ENCODE data around the gene FRY. TPM values are rescaled to one million over a fixed set of nuclear protein-coding genes. Genes with fewer than 3 reads are reported as not detected.
A peak's percentile ranks its signal among the peaks of the same experiment; 100 is the strongest.

The FRY gene
- total RNA-seq, 2 donors from 2014 or later: 32.0 to 45.4 TPM

GRCh38 chr13:32237681-32238080 lies 206.1 kb downstream of the FRY start:
- DNase-seq (no peak), ATAC-seq (no peak)
- no peak overlapping the region for H3K27ac ChIP-seq
- no peaks in the 10 kb centered on the region for H3K4me1 ChIP-seq
- no peaks in the 10 kb centered on the region for H3K27me3 ChIP-seq
- 92 to 97% methylated on average over 5 to 6 of the region's 6 CpGs for WGBS, 2 donors
- TF ChIP-seq CTCF (IDR thresholded peaks at IDR 0.05): no peak
- intact Hi-C loops (cut with DNase I): no loop called here
- H3K9me3 ChIP-seq: no peaks in the 10 kb centered on the region
- H3K36me3 ChIP-seq (replicated peaks in 1 of 2; ENCODE audit: insufficient read depth in 1 of 2, low read depth in 2 of 2): peaks cover 0 to 26% of the 10 kb centered on the region in 2 donors
- H3K4me3 ChIP-seq: no peak overlapping the region

- intact Hi-C loops (cut with DNase I): no loop called here
- H3K27ac ChIP-seq: no peak overlapping the region
- no peak overlapping the region for H3K4me3 ChIP-seq
- no peaks in the 10 kb centered on the region for H3K27me3 ChIP-seq
- H3K36me3 ChIP-seq (replicated peaks in 1 of 2; ENCODE audit: insufficient read depth in 1 of 2, low read depth in 2 of 2): peaks cover 4 to 27% of the 10 kb centered on the region in 2 donors
- no peak for TF ChIP-seq POLR2A (IDR thresholded peaks at IDR 0.05)
- TF ChIP-seq CTCF (IDR thresholded peaks at IDR 0.05): no peak
- DNase-seq (no peak), ATAC-seq (no peak)
- H3K4me1 ChIP-seq: no peaks in the 10 kb centered on the region
- no peaks in the 10 kb centered on the region for H3K9me3 ChIP-seq
- 91 to 95% methylated on average over 5 of the region's 5 CpGs for WGBS, 2 donors
Observed at GRCh38 chr13:32243695-32244094, 212.1 kb downstream of the FRY start.

GRCh38 chr13:32245555-32245954 lies 214.0 kb downstream of the FRY start:
- H3K36me3 ChIP-seq (replicated peaks in 1 of 2; ENCODE audit: insufficient read depth in 1 of 2, low read depth in 2 of 2): peaks cover 4 to 22% of the 10 kb centered on the region in 2 donors
- H3K9me3 ChIP-seq: no peaks in the 10 kb centered on the region
- no peaks in the 10 kb centered on the region for H3K4me1 ChIP-seq
- no peaks in the 10 kb centered on the region for H3K27me3 ChIP-seq
- intact Hi-C loops (cut with DNase I): no loop called here
- ATAC-seq (no peak), DNase-seq (no peak)
- TF ChIP-seq POLR2A (IDR thresholded peaks at IDR 0.05) (no peak), CTCF (IDR thresholded peaks at IDR 0.05) (no peak)
- H3K4me3 ChIP-seq: no peak overlapping the region
- 70 to 75% methylated on average over 5 of the region's 5 CpGs for WGBS, 2 donors
- H3K27ac ChIP-seq: no peak overlapping the region

GRCh38 chr13:32246468-32246867 lies 214.9 kb downstream of the FRY start:
- H3K4me3 ChIP-seq: no peak overlapping the region
- no peaks in the 10 kb centered on the region for H3K9me3 ChIP-seq
- no peak overlapping the region for H3K27ac ChIP-seq
- intact Hi-C loops (cut with DNase I): no loop called here
- H3K4me1 ChIP-seq: no peaks in the 10 kb centered on the region
- TF ChIP-seq CTCF (IDR thresholded peaks at IDR 0.05) (peak; percentile 40 to 61 (median 51)), POLR2A (IDR thresholded peaks at IDR 0.05) (no peak)
- DNase-seq (peak; percentile 48 to 65 (median 54)), ATAC-seq (peak; percentile 76)
- H3K36me3 ChIP-seq (replicated peaks in 1 of 2; ENCODE audit: insufficient read depth in 1 of 2, low read depth in 2 of 2): peaks cover 4 to 16% of the 10 kb centered on the region in 2 donors
- H3K27me3 ChIP-seq: no peaks in the 10 kb centered on the region
- WGBS, 2 donors: 85 to 88% methylated on average over 2 of the region's 2 CpGs

- peaks cover 4% of the 10 kb centered on the region for H3K4me1 ChIP-seq
- intact Hi-C loops (cut with DNase I): no loop called here
- no peak for ATAC-seq
- no peak for TF ChIP-seq POLR2A (IDR thresholded peaks at IDR 0.05)
- no peak for TF ChIP-seq CTCF (IDR thresholded peaks at IDR 0.05)
- no peak overlapping the region for H3K4me3 ChIP-seq
- WGBS, 2 donors: 0% methylated on average over 1 of the region's 1 CpG
- no peaks in the 10 kb centered on the region for H3K9me3 ChIP-seq
- H3K27ac ChIP-seq: no peak overlapping the region
- H3K27me3 ChIP-seq: no peaks in the 10 kb centered on the region
- no peak for DNase-seq
- H3K36me3 ChIP-seq (replicated peaks in 1 of 2; ENCODE audit: insufficient read depth in 1 of 2, low read depth in 2 of 2): peaks cover 4 to 16% of the 10 kb centered on the region in 2 donors
Observed at GRCh38 chr13:32247887-32248286, 216.3 kb downstream of the FRY start.
